ENCODE data around the gene WWOX.

DNA sequence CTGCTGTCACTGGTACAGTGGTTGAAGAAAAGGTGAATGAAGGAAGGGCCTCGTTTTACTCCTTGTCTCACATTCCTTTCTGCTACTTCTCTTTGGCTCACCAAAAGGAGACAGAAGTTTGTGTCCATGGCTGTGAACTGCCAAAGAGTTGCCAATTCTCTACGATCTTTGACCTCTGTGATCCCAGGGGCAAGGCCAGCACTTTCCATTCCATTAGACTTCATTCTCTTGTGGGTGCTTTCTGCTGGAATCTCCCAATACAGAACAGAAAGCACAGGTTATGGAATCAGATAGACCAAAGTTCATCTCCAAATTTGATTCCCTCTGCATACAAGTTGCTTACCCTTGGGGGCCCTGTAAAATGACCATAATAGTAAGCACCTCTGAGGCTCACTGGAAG, 1093.5 kb downstream of the WWOX start:
- no peak for TF ChIP-seq ZNF670 (CRISPR knock-in tag; IDR thresholded peaks at IDR 0.05; ENCODE audit: borderline replicate concordance)
- TF ChIP-seq, protein P1, sequence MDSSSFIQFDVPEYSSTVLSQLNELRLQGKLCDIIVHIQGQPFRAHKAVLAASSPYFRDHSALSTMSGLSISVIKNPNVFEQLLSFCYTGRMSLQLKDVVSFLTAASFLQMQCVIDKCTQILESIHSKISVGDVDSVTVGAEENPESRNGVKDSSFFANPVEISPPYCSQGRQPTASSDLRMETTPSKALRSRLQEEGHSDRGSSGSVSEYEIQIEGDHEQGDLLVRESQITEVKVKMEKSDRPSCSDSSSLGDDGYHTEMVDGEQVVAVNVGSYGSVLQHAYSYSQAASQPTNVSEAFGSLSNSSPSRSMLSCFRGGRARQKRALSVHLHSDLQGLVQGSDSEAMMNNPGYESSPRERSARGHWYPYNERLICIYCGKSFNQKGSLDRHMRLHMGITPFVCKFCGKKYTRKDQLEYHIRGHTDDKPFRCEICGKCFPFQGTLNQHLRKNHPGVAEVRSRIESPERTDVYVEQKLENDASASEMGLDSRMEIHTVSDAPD (CRISPR knock-in tag; IDR thresholded peaks at IDR 0.05), result no peak
- TF ChIP-seq, protein P2, sequence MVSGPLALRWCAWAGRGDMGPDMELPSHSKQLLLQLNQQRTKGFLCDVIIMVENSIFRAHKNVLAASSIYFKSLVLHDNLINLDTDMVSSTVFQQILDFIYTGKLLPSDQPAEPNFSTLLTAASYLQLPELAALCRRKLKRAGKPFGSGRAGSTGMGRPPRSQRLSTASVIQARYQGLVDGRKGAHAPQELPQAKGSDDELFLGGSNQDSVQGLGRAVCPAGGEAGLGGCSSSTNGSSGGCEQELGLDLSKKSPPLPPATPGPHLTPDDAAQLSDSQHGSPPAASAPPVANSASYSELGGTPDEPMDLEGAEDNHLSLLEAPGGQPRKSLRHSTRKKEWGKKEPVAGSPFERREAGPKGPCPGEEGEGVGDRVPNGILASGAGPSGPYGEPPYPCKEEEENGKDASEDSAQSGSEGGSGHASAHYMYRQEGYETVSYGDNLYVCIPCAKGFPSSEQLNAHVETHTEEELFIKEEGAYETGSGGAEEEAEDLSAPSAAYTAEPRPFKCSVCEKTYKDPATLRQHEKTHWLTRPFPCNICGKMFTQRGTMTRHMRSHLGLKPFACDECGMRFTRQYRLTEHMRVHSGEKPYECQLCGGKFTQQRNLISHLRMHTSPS (CRISPR knock-in tag; IDR thresholded peaks at IDR 0.05; ENCODE audit: low read depth), result no peak
- no peak for TF ChIP-seq CEBPB (IDR thresholded peaks at IDR 0.05; ENCODE audit: borderline replicate concordance, low read depth, low read length)
- TF ChIP-seq, protein P3, sequence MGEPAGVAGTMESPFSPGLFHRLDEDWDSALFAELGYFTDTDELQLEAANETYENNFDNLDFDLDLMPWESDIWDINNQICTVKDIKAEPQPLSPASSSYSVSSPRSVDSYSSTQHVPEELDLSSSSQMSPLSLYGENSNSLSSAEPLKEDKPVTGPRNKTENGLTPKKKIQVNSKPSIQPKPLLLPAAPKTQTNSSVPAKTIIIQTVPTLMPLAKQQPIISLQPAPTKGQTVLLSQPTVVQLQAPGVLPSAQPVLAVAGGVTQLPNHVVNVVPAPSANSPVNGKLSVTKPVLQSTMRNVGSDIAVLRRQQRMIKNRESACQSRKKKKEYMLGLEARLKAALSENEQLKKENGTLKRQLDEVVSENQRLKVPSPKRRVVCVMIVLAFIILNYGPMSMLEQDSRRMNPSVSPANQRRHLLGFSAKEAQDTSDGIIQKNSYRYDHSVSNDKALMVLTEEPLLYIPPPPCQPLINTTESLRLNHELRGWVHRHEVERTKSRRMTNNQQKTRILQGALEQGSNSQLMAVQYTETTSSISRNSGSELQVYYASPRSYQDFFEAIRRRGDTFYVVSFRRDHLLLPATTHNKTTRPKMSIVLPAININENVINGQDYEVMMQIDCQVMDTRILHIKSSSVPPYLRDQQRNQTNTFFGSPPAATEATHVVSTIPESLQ (CRISPR knock-in tag; conservative IDR thresholded peaks at IDR 0.05), result no peak
- no peak for TF ChIP-seq RNF2 (conservative IDR thresholded peaks at IDR 0.05; ENCODE audit: low read depth)
- TF ChIP-seq SRF (IDR thresholded peaks at IDR 0.05; ENCODE audit: low read depth, low read length), result no peak
- no peak for TF ChIP-seq RAD21 (CRISPR knock-in tag; IDR thresholded peaks at IDR 0.05)
- TF ChIP-seq REL (CRISPR knock-in tag; conservative IDR thresholded peaks at IDR 0.05), result no peak
- TF ChIP-seq, protein P4, sequence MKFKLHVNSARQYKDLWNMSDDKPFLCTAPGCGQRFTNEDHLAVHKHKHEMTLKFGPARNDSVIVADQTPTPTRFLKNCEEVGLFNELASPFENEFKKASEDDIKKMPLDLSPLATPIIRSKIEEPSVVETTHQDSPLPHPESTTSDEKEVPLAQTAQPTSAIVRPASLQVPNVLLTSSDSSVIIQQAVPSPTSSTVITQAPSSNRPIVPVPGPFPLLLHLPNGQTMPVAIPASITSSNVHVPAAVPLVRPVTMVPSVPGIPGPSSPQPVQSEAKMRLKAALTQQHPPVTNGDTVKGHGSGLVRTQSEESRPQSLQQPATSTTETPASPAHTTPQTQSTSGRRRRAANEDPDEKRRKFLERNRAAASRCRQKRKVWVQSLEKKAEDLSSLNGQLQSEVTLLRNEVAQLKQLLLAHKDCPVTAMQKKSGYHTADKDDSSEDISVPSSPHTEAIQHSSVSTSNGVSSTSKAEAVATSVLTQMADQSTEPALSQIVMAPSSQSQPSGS (CRISPR knock-in tag; IDR thresholded peaks at IDR 0.05), result no peak
- no peak for TF ChIP-seq ZFP41 (CRISPR knock-in tag; IDR thresholded peaks at IDR 0.05; ENCODE audit: borderline replicate concordance)
- no peak for TF ChIP-seq ATF1 (CRISPR knock-in tag; IDR thresholded peaks at IDR 0.05)
- TF ChIP-seq ZNF747 (CRISPR knock-in tag; IDR thresholded peaks at IDR 0.05; ENCODE audit: borderline replicate concordance), result no peak
